HepG2 (cell line): Measurements from ENCODE around the gene C14orf119.

Experiments used
- BRCA1 ChIP-seq: sonication (generic); formaldehyde crosslinking; IDR thresholded peaks from 2 replicates; pipeline ENCODE4 v1.4.0; 2020; ENCODE audit warnings: missing genetic modification reagents
- RAD21 ChIP-seq: fragments of 450-650 bp; formaldehyde crosslinking; IDR thresholded peaks from 2 replicates; pipeline ENCODE4 v1.5.0; 2020; ENCODE audit warnings: mild to moderate bottlenecking
- SALL1 ChIP-seq: sonication (generic); formaldehyde crosslinking; IDR thresholded peaks from 2 replicates; pipeline ENCODE4 v1.8.0; 2022; ENCODE audit warnings: mild to moderate bottlenecking, missing genetic modification reagents

- TF ChIP-seq RAD21 (no peak), SALL1 (CRISPR knock-in tag) (no peak), BRCA1 (CRISPR knock-in tag) (no peak)
Measured at GRCh38 chr14:23122086-23122485, 26.8 kb downstream of the C14orf119 start.
